HepG2 (cell line): Measurements from ENCODE around the gene KCNIP4. TPM values are rescaled to one million over a fixed set of nuclear protein-coding genes. Genes with fewer than 3 reads are reported as not detected.

Source experiments
- CCDC6 ChIP-seq: sonication (generic); formaldehyde crosslinking; IDR thresholded peaks from 2 replicates; pipeline ENCODE4 v1.8.1; 2022; ENCODE audit warnings: mild to moderate bottlenecking, missing genetic modification reagents, moderate library complexity
- CEBPB ChIP-seq: IDR thresholded peaks from 2 replicates; pipeline ENCODE4 v1.6.1; 2011; ENCODE audit warnings: low read depth, low read length, improper control_type of control experiment, borderline replicate concordance
- CENPX ChIP-seq: sonication (generic); formaldehyde crosslinking; IDR thresholded peaks from 2 replicates; pipeline ENCODE4 v1.9.0; 2021; ENCODE audit warnings: mild to moderate bottlenecking, missing genetic modification reagents, moderate library complexity
- ELF3 ChIP-seq: IDR thresholded peaks from 2 replicates; pipeline ENCODE4 v1.6.1; 2016; ENCODE audit warnings: missing genetic modification reagents, missing compliant biosample characterization
- KAT8 ChIP-seq: IDR thresholded peaks from 2 replicates; pipeline ENCODE4 v1.6.1; 2016; ENCODE audit warnings: missing genetic modification reagents, missing compliant biosample characterization
- MBD4 ChIP-seq: IDR thresholded peaks from 2 replicates; pipeline ENCODE4 v1.6.1; 2012; ENCODE audit warnings: low read length, inconsistent platforms, borderline replicate concordance
- REPIN1 ChIP-seq: sonication (generic); formaldehyde crosslinking; IDR thresholded peaks from 2 replicates; pipeline ENCODE4 v1.8.0; 2022; ENCODE audit warnings: missing genetic modification reagents, low read depth, mild to moderate bottlenecking, borderline replicate concordance
- SIX4 ChIP-seq: sonication (generic); formaldehyde crosslinking; IDR thresholded peaks from 2 replicates; pipeline ENCODE4 v1.4.0; 2020; ENCODE audit warnings: missing genetic modification reagents
- TSC22D2 ChIP-seq: sonication (generic); formaldehyde crosslinking; IDR thresholded peaks from 2 replicates; pipeline ENCODE4 v1.5.1; 2020; ENCODE audit warnings: missing genetic modification reagents, mild to moderate bottlenecking, borderline replicate concordance
- ZFP1 ChIP-seq: IDR thresholded peaks from 2 replicates; pipeline ENCODE4 v1.6.1; 2016
- ZNF101 ChIP-seq: sonication (generic); formaldehyde crosslinking; IDR thresholded peaks from 2 replicates; pipeline ENCODE4 v1.4.0; 2020; ENCODE audit warnings: mild to moderate bottlenecking, low read depth, missing genetic modification reagents, borderline replicate concordance
- ZNF550 ChIP-seq: sonication (generic); formaldehyde crosslinking; IDR thresholded peaks from 2 replicates; pipeline ENCODE4 v1.4.0; 2020; ENCODE audit warnings: mild to moderate bottlenecking, missing genetic modification reagents, borderline replicate concordance
- ZNF589 ChIP-seq: sonication (generic); formaldehyde crosslinking; conservative IDR thresholded peaks from 2 replicates; pipeline ENCODE4 v1.8.0; 2022; ENCODE audit warnings: mild to moderate bottlenecking, moderate library complexity, missing genetic modification reagents
- ZNF788 ChIP-seq: sonication (generic); formaldehyde crosslinking; IDR thresholded peaks from 2 replicates; pipeline ENCODE4 v1.5.0; 2020; ENCODE audit warnings: mild to moderate bottlenecking, missing genetic modification reagents, borderline replicate concordance
- polyA plus RNA-seq, 8 experiments: library from polyadenylated mRNA; depleted of rRNA in 3 of 8; stranded (reverse) in 7 of 8; unstranded in 1 of 8; fragments of >200 nt; fragmentation: Illumina TruSeq in 4 of 8; extraction: Trizol in 4 of 8; gene quantifications; 2 replicates each; pipeline versions ENCODE4 v1.2.1 to v1.2.3, GENCODE V29; 2011 to 2016; ENCODE audit warnings: low read depth in 4 of 8, missing spikeins in 1 of 8, mixed read lengths in 1 of 8; ENCODE audit not compliant: insufficient read depth in 1 of 8
- total RNA-seq, 5 experiments: library from RNA; depleted of rRNA; stranded (reverse); fragments of >200 nt; fragmentation: Illumina TruSeq; extraction: Trizol; gene quantifications; 2 replicates each; pipeline ENCODE4 v1.2.3, GENCODE V29; 2016; ENCODE audit warnings: low read depth in 1 of 5
- TF ChIP-seq, protein P1 (sequence below): sonication (generic); formaldehyde crosslinking; IDR thresholded peaks from 2 replicates; pipeline ENCODE4 v1.4.0; 2020; ENCODE audit warnings: missing genetic modification reagents, borderline replicate concordance
- TF ChIP-seq, protein P2 (sequence below): sonication (generic); formaldehyde crosslinking; IDR thresholded peaks from 2 replicates; pipeline ENCODE4 v1.5.0; 2020; ENCODE audit warnings: mild to moderate bottlenecking, low read depth, missing genetic modification reagents, borderline replicate concordance
- TF ChIP-seq, protein P3 (sequence below): sonication (generic); formaldehyde crosslinking; IDR thresholded peaks from 2 replicates; pipeline ENCODE4 v1.8.1; 2023; ENCODE audit warnings: mild to moderate bottlenecking, moderate library complexity, missing genetic modification reagents
- TF ChIP-seq, protein P4 (sequence below): sonication (generic); formaldehyde crosslinking; IDR thresholded peaks from 2 replicates; pipeline ENCODE4 v1.4.0; 2020; ENCODE audit warnings: missing genetic modification reagents
- TF ChIP-seq, protein P5 (sequence below): sonication (generic); formaldehyde crosslinking; IDR thresholded peaks from 2 replicates; pipeline ENCODE4 v1.5.0; 2020; ENCODE audit warnings: missing genetic modification reagents
- TF ChIP-seq, protein P6 (sequence below): sonication (generic); formaldehyde crosslinking; IDR thresholded peaks from 2 replicates; pipeline ENCODE4 v1.5.0; 2020; ENCODE audit warnings: missing genetic modification reagents, mild to moderate bottlenecking, borderline replicate concordance
- TF ChIP-seq, protein P7 (sequence below): sonication (generic); formaldehyde crosslinking; IDR thresholded peaks from 2 replicates; pipeline ENCODE4 v1.5.0; 2020; ENCODE audit warnings: missing genetic modification reagents

KCNIP4 gene
- total and polyA plus RNA-seq, 2 of the 13 experiments (the other 11 are each of a cell fraction or from before 2014, with no cell fraction given) = 0.09 TPM; not detected in 1

DNA sequence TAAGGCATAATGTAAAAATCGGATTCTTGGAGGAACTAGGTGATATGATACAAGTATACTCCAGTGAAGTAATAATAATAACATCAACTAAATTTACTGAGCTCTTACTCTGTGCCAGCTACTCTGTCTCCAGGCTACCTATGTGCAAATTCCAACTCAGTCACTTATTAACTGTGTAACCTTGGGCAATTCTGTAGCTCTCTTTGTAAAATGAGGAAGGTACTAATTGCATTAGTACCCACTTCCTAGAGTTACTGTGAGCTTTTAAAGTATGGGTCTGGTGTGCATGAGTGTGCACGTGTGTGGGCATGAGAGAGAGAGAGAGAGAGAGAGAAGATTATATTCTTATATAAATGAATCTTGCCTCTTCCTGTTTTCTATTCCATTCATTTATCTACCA is 169.9 kb downstream of the KCNIP4 start (continued):
- TF ChIP-seq, protein P1, sequence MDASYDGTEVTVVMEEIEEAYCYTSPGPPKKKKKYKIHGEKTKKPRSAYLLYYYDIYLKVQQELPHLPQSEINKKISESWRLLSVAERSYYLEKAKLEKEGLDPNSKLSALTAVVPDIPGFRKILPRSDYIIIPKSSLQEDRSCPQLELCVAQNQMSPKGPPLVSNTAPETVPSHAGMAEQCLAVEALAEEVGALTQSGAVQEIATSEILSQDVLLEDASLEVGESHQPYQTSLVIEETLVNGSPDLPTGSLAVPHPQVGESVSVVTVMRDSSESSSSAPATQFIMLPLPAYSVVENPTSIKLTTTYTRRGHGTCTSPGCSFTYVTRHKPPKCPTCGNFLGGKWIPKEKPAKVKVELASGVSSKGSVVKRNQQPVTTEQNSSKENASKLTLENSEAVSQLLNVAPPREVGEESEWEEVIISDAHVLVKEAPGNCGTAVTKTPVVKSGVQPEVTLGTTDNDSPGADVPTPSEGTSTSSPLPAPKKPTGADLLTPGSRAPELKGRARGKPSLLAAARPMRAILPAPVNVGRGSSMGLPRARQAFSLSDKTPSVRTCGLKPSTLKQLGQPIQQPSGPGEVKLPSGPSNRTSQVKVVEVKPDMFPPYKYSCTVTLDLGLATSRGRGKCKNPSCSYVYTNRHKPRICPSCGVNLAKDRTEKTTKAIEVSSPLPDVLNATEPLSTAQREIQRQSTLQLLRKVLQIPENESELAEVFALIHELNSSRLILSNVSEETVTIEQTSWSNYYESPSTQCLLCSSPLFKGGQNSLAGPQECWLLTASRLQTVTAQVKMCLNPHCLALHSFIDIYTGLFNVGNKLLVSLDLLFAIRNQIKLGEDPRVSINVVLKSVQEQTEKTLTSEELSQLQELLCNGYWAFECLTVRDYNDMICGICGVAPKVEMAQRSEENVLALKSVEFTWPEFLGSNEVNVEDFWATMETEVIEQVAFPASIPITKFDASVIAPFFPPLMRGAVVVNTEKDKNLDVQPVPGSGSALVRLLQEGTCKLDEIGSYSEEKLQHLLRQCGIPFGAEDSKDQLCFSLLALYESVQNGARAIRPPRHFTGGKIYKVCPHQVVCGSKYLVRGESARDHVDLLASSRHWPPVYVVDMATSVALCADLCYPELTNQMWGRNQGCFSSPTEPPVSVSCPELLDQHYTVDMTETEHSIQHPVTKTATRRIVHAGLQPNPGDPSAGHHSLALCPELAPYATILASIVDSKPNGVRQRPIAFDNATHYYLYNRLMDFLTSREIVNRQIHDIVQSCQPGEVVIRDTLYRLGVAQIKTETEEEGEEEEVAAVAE (CRISPR knock-in tag) = no peak
- TF ChIP-seq, protein P2, sequence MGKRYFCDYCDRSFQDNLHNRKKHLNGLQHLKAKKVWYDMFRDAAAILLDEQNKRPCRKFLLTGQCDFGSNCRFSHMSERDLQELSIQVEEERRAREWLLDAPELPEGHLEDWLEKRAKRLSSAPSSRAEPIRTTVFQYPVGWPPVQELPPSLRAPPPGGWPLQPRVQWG (CRISPR knock-in tag) = no peak
- TF ChIP-seq, protein P3, sequence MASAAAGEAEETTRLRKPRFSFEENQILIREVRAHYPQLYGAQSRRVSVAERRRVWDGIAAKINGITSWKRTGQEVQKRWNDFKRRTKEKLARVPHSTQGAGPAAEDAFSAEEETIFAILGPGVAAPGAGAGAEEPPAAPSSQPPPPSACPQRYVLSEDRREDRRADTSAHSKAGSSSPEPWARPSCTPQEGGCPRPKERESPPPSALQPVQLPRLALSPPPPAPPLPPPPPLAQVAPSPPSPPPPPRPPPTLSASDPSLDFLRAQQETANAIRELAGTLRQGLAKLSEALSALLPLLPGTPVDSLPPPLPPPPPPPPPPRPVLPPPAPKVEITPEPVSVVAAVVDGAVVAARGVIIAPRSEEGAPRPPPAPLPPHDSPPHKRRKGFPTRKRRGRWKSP (CRISPR knock-in tag) = no peak
- TF ChIP-seq, protein P4, sequence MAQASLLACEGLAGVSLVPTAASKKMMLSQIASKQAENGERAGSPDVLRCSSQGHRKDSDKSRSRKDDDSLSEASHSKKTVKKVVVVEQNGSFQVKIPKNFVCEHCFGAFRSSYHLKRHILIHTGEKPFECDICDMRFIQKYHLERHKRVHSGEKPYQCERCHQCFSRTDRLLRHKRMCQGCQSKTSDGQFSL (CRISPR knock-in tag) = no peak
- TF ChIP-seq TSC22D2 (no peak), CENPX (CRISPR knock-in tag) (no peak), ZNF101 (CRISPR knock-in tag) (no peak), KAT8 (CRISPR knock-in tag) (no peak), ZNF550 (CRISPR knock-in tag) (no peak), ZFP1 (CRISPR knock-in tag) (no peak), CCDC6 (no peak), CEBPB (peak; percentile 67), ZNF589 (CRISPR knock-in tag) (no peak), SIX4 (peak; percentile 53; the same call in 1 of the 2 replicates), MBD4 (no peak), REPIN1 (CRISPR knock-in tag) (peak; percentile 27; the same call in 1 of the 2 replicates), ZNF788 (CRISPR knock-in tag) (no peak), ELF3 (CRISPR knock-in tag) (peak; percentile 50; the same call in 1 of the 2 replicates)
- TF ChIP-seq, protein P5, sequence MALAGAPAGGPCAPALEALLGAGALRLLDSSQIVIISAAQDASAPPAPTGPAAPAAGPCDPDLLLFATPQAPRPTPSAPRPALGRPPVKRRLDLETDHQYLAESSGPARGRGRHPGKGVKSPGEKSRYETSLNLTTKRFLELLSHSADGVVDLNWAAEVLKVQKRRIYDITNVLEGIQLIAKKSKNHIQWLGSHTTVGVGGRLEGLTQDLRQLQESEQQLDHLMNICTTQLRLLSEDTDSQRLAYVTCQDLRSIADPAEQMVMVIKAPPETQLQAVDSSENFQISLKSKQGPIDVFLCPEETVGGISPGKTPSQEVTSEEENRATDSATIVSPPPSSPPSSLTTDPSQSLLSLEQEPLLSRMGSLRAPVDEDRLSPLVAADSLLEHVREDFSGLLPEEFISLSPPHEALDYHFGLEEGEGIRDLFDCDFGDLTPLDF = no peak
- TF ChIP-seq, protein P6, sequence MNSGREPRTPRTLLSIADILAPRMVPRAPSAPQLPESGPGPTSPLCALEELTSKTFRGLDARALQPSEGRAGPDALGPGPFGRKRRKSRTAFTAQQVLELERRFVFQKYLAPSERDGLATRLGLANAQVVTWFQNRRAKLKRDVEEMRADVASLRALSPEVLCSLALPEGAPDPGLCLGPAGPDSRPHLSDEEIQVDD = no peak
- TF ChIP-seq, protein P7, sequence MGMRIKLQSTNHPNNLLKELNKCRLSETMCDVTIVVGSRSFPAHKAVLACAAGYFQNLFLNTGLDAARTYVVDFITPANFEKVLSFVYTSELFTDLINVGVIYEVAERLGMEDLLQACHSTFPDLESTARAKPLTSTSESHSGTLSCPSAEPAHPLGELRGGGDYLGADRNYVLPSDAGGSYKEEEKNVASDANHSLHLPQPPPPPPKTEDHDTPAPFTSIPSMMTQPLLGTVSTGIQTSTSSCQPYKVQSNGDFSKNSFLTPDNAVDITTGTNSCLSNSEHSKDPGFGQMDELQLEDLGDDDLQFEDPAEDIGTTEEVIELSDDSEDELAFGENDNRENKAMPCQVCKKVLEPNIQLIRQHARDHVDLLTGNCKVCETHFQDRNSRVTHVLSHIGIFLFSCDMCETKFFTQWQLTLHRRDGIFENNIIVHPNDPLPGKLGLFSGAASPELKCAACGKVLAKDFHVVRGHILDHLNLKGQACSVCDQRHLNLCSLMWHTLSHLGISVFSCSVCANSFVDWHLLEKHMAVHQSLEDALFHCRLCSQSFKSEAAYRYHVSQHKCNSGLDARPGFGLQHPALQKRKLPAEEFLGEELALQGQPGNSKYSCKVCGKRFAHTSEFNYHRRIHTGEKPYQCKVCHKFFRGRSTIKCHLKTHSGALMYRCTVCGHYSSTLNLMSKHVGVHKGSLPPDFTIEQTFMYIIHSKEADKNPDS (CRISPR knock-in tag) = peak; percentile 64; the same call in 1 of the 2 replicates
